Body of pancreas (tissue), 4 donors: ENCODE results near the gene SLC17A2. TPM values are rescaled to one million over a fixed set of nuclear protein-coding genes. Genes with fewer than 3 reads are reported as not detected.

Source experiments
- ATAC-seq: fragments of 150-250 bp; one replicate; pipeline ENCODE4 v1.9.1; 2016
- DNase-seq, 4 donors: peaks; one replicate each; pipeline ENCODE4 v3.0.0-alpha.2; 2019
- H3K27ac ChIP-seq, 4 donors: fragments of 200-600 bp; sonication (generic); 1 replicate in 3 of 4; 2 replicates in 1 of 4; pipeline versions ENCODE4 v1.5.1 to v1.6.1; 2016 to 2019; ENCODE audit warnings: mild to moderate bottlenecking in 1 of 4, mixed read lengths in 1 of 4, moderate library complexity in 1 of 4
- H3K27me3 ChIP-seq, 2 donors: fragments of 200-600 bp; sonication (generic); one replicate each; pipeline ENCODE4 v1.6.0; 2016; ENCODE audit warnings: mild to moderate bottlenecking in 1 of 2
- H3K36me3 ChIP-seq, 2 donors: fragments of 200-600 bp; sonication (generic); replicated peaks in 1 of 2; 2 replicates each; pipeline ENCODE4 v1.5.1; 2016; ENCODE audit warnings: low read depth in 2 of 2; ENCODE audit not compliant: insufficient read depth in 1 of 2
- H3K4me1 ChIP-seq: fragments of 200-600 bp; sonication (generic); one replicate; pipeline ENCODE4 v1.6.0; 2016
- H3K4me3 ChIP-seq, 2 donors: fragments of 200-600 bp; sonication (generic); 1 replicate in 1 of 2; 2 replicates in 1 of 2; pipeline ENCODE4 v1.5.1; 2016 to 2019
- H3K9me3 ChIP-seq, 3 donors: fragments of 200-600 bp; sonication (generic); 1 replicate in 2 of 3; 2 replicates in 1 of 3; pipeline ENCODE4 v1.5.1; 2016
- CTCF ChIP-seq, 7 experiments: fragments of 450-650 bp in 4 of 7; fragments of 200-600 bp in 3 of 7; sonication (generic) in 3 of 7; IDR thresholded peaks; one replicate each; pipeline ENCODE4 v1.5.1; 2016 to 2019; ENCODE audit warnings: antibody characterized with exemption in 7 of 7
- POLR2A ChIP-seq, 3 donors: fragments of 450-650 bp; IDR thresholded peaks; one replicate each; pipeline ENCODE4 v1.6.1; 2016; ENCODE audit warnings: antibody characterized with exemption in 3 of 3, mild to moderate bottlenecking in 2 of 3
- WGBS, 2 donors: methylation state at CpG; one replicate each; pipeline ENCODE4 v1.1.5; 2017; 5-methylcytosine and 5-hydroxymethylcytosine counted together
- intact Hi-C: fragments of 100-400 bp; cut with DNase I; formaldehyde crosslinking; loops from one replicate; pipeline ENCODE4 v1.15.1; 2023
- total RNA-seq, 2 donors: library from RNA; depleted of rRNA; stranded (reverse); fragments of >200 nt; gene quantifications; one replicate each; pipeline ENCODE4 v1.1.0, GENCODE V29; 2016

SLC17A2 gene
- not detected for total RNA-seq

- WGBS, 2 donors: 65 to 70% methylated on average over 9 of the region's 9 CpGs
- intact Hi-C loops: no loop called here
- no peak for TF ChIP-seq POLR2A (IDR thresholded peaks at IDR 0.05)
- no peak for TF ChIP-seq CTCF (IDR thresholded peaks at IDR 0.05)
- Histone ChIP-seq H3K4me1 (peaks cover 31% of the 10 kb centered on the region), H3K27me3 (no peaks in the 10 kb centered on the region), H3K36me3 (no peaks in the 10 kb centered on the region), H3K9me3 (no peaks in the 10 kb centered on the region), H3K27ac (no peak within 1 kb of the TSS), H3K4me3 (no peak within 1 kb of the TSS)
- ATAC-seq (no peak), DNase-seq (no peak)
These were observed at the start of gene SLC17A2 for GRCh38 chr6:25930532-25931410. Gene SLC17A2, minus strand, starts transcription at chr6:25930691. Its CDS starts 4,895 bp downstream, at chr6:25925796.

- Histone ChIP-seq H3K4me3 (no peak overlapping the region), H3K9me3 (no peaks in the 10 kb centered on the region), H3K27me3 (no peaks in the 10 kb centered on the region), H3K4me1 (no peaks in the 10 kb centered on the region), H3K36me3 (peaks cover 0 to 16% of the 10 kb centered on the region in 2 donors), H3K27ac (no peak overlapping the region)
- intact Hi-C loops: no loop called here
- DNase-seq (no peak), ATAC-seq (no peak)
- 85 to 88% methylated on average over 5 of the region's 5 CpGs for WGBS, 2 donors
- TF ChIP-seq POLR2A (IDR thresholded peaks at IDR 0.05) (no peak), CTCF (IDR thresholded peaks at IDR 0.05) (no peak)
These were observed 45.6 kb upstream of the SLC17A2 start for GRCh38 chr6:25975923-25976560.

- Histone ChIP-seq H3K9me3 (no peaks in the 10 kb centered on the region), H3K4me3 (no peak overlapping the region), H3K27me3 (no peaks in the 10 kb centered on the region), H3K27ac (no peak overlapping the region), H3K36me3 (peaks cover 0 to 19% of the 10 kb centered on the region in 2 donors), H3K4me1 (no peaks in the 10 kb centered on the region)
- WGBS, 2 donors: 92 to 97% methylated on average over 2 of the region's 2 CpGs
- DNase-seq (no peak), ATAC-seq (no peak)
- intact Hi-C loops: no loop called here
- TF ChIP-seq CTCF (IDR thresholded peaks at IDR 0.05) (no peak), POLR2A (IDR thresholded peaks at IDR 0.05) (no peak)
These were observed 43.5 kb upstream of the SLC17A2 start for GRCh38 chr6:25973923-25974555.

GRCh38 chr6:25972902-25973301 is 42.4 kb upstream of the SLC17A2 start:
- intact Hi-C loops: no loop called here
- no peak for DNase-seq
- Histone ChIP-seq H3K36me3 (peaks cover 0 to 19% of the 10 kb centered on the region in 2 donors), H3K9me3 (no peaks in the 10 kb centered on the region), H3K27me3 (no peaks in the 10 kb centered on the region), H3K4me1 (no peaks in the 10 kb centered on the region), H3K4me3 (no peak overlapping the region), H3K27ac (no peak overlapping the region)
- 77 to 88% methylated on average over 5 of the region's 5 CpGs for whole genome bisulfite sequencing, 2 donors
- ATAC-seq: no peak
- no peak for TF ChIP-seq POLR2A (IDR thresholded peaks at IDR 0.05)
- TF ChIP-seq CTCF (IDR thresholded peaks at IDR 0.05): no peak
